ENCODE results near the gene RALGPS1.

Gene RALGPS1

DNA sequence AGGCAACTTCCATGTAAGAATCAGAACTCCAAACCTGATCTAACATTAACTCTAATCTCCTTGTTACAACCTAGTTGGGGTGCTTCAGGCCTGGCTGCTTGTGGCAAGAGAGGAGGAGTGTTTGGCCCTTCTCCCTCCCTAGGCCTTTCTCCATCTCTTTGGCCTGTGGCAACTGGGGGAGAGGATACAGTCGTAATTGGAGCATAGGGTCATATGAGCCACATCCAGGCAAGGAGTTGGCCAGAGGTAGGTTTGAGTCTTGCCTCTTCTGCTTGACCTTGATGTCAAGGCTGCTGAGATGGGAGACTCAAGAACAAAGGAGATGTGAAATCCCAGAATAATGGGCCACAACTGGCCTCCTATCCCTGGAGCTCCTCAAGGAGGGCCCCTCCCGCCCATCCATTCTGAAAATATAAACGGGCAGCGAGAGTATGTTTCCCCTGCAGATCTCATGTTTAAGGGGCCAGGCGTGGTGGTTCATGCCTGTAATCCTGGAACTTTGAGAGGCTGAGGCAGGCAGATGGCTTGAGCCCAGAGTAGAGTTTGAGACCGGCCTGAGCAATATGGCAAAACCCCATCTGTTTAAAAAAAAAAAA, 267.1 kb downstream of the RALGPS1 start:
- no peak for DNase-seq

DNA sequence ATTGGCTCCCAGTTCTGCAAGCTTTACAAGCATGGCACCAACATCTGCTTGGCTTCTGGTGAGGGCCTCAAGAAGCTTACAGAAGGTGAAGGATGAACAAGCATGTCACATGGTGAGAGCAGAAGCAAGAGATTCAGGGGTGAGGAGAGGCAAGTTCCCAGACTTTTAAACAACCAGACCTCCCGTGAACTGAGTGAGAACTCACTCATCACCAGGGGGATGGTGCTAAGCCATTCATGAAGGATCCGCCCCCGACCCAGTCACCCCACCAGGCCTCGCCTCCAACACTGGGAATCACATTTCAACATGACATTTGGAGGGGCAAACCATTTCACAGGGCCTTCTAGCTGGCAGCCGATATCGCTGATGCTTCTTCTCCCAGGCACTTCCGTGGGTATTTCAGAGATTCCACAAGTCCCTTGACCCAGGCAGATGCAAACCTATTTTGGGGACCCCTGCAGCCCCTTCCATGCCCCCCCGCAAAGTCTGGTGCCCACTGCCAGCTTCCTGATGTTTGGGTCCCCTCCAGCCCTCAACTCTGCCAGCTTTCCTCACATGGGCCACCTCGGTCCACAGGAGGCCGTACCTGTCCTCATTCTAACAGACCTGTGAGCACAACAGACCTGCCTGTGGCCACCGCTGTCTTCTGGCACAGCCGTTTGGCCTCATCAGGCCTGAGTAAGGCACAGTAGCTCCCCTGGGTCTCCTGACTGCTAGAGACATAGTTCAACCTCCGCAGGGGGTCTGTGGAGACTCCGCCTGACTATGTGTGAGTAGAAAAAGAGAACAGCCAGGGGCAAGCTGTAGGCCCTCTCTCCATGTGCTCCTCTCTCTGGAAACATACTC, 268.5 kb downstream of the RALGPS1 start:
- no peak for DNase-seq

DNA sequence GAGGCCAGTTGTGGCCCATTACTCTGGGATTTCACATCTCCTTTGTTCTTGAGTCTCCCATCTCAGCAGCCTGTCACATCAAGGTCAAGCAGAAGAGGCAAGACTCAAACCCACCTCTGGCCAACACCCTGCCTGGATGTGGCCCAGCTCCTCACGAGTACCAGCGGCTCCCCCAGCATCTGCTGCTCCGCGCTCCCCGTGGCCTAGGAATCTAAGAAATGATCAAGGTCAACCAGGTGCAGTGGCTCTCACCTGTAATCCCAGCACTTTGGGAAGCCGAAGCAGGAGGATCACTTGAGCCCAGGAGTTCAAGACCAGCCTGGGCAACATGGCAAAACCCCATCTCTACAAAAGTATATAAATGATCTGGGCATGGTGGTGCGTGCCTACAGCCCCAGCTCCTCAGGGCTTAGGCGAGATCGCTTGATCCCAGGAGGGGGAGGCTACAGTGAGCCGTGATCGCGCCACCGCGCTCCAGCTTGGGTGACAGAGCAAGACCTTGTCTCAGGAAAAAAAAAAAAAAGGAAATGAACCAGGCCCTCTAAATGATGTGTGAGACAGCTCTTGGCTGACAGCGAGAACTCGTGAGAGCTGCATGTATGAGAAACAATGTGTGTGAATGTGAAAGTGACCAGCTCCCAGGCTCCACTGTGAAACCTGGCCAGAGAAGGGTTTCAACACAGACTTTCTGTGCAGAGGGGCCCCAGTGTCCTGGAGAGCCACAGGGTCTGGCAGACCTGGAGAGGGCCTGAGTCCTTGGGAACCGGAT, 269.4 kb downstream of the RALGPS1 start:
- DNase-seq = no peak

DNA sequence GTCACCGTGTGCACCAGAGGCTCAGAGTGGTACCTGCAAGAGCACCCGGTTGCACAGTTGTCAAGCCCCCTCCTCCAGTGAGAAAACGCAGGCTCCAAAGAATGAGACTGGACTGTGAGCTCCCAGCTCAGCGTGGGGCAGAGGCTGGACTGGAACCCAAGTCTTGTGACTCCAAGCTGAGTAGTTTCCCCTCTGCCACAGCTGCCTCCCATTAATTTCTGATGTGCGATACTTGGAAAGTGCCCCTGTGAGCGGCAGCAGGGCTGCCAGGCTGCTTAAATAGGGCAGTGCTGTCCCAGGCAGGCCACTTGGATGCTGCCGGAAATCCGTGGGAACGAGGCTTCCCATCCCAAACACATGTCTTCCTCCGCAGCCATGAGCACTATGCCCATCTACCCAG, 270.1 kb downstream of the RALGPS1 start:
- DNase-seq = no peak

DNA sequence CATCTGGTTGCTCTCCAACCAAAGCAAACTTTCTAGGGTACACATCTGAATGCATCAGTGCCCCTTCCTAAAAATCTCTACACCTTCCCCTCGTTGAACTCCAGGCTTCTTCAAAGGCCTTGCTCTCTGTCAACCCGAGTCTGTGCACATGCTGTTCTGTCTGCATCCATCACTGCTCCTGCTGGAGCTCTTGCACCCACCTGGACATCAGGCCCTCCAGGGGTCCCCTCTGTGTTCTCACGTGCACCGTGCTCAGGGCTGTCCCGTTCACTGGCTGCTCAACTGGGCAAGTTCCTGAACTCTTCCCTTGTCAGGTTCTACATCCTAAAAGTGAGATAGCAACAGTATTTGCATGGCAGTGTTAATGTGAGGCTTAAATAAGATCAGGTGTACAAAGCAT, 270.6 kb downstream of the RALGPS1 start:
- DNase-seq = no peak

DNA sequence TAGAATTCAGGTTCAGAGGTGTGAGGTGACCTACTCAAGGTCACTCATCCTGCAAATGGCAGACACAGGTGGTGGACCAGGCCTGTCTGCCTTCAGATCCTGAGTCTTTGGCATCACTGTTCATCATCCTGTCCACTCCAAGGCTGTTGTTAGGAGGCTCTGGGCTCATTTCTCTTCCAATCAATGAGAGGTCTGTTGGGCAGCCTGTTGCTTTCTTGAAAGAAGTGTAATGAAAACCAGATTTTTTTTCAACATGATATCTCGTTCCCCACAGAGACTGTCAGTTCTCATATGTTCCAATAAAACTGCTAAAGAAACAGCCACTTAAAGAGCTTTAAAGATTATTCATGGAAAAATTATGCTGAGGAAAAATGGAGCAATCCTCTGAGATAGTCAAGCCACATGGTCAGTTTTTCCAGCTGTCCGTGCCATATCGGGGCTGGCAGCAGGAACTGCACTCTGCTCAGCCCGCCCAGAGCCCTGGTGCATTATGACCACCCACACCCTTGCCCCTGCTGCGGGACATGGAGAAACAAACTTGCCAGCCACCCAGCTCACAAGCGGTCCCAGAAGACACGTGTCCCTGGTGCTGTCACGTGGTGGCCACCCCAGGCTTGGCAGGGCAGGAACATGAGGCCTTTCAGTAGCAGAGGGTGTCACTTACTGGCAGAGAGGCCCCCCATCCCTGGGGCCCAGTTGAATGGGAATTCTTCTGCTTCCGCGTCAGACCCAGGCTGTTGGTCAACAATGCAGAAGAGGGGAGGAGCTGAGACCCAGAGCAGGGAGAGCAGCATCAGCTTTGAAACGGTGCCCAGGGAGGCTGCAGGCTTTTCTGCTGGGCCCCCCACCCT, 271.6 kb downstream of the RALGPS1 start:
- no peak for DNase-seq

DNA sequence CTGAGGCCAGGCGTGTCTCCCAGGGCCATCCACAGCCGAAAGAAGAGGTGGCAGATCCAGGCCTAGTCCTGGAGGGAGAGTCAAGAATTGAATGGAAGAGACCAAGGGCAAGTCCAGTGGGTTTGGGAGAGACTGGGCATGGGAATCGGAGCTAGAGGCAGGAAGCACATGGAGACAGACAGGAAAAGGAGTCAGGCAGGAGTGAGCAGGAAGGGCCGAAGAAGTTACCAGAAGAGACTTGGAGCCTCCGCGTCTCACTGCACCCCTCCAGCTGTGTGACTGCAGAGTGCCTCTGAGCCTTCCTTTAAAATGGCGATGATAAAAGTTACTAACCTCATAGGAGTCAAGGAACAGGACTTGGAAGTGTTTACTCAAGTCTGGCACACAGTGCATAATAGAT, 272.2 kb downstream of the RALGPS1 start:
- DNase-seq = no peak

DNA sequence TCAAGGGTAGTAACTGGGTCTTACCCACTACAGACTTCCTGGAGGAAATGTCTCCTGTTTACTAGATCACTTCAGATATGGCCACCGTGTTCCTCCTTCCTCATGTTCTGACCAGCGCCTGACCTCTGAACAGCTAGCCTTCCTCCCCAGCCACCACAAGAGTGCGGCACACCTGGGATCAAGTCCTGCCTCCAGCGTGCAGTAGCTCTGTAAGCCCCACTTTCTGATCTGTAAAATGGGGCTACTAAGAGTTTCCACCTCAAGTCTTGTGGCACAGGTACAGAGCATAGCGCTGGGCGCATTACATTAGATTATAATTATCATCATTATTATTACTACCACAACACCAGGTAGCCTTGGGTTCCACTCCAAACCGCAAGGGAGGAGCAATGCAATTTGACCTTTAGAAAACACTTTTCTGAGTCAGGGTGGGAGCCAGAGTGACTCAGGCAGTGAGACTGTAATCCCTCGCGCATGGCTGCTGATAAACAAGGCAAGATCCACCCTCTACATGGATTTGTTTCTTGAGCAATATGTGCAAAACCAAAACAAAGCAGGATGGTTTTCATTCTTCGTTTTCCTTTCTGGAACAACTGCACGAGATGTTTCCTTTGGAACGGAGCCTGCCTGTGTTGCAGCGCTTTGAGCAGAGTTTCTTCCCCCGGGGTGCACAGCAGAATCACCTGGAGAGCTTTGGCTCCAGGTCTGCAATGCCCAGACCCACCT, 272.8 kb downstream of the RALGPS1 start:
- DNase-seq = no peak

DNA sequence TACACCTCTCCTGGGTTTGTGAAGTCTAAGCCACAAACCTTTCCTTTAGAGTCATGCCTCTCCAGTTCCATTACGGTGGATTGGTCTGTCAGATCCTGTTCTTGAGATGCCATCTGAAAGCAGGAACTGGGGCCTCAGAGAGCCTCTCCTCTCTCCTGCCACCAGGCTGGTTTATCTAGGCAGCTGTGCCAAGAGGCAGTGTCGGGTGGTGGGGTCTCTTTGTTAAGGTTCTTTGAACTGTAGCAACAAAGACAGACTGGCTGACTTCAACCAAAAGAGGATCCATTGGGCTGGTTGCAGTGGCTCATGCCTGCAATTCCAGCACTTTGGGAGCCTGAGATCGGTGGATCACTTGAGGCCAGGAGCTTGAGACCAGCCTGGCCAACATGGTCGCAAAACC, 273.8 kb downstream of the RALGPS1 start:
- DNase-seq = no peak

DNA sequence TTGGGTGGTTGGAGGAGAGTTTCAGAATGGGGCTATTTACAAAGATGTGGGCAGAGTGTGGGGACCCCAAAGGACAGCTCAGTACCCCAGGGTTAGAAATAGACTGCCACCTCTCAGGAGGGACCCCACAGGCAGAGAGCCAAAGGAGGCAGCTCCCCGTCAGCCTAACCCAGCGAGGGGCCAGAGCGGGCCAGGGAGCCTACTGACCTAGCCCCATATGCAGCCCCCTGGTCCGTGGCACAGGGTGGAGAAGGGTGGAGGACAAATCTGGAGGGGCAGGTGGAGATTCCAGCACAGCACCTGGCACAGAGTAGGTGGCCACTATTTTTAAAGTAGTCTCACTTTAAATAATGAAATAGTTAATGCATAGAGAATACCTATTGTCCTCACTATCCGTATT, 275.0 kb downstream of the RALGPS1 start:
- no peak for DNase-seq

DNA sequence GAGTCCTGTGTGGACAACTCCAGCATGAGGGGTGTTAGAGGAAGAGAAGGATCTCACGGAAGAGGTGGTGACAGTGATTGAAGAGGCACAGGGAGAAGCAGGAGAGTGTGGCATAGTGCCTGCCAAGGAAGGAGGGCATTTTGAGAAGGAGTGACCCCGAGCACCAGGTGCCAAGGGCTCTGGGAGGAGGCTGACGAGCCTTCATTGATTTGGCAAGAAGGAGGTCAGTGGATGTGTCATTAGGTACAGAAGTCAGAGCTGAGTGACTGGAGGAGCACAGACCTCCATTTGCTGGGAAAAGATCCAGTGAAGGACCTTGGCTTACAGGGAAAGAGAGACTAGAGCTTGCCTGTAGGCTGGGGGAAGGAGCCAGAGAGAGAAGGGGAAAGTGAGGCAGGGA, 278.2 kb downstream of the RALGPS1 start:
- DNase-seq = no peak

DNA sequence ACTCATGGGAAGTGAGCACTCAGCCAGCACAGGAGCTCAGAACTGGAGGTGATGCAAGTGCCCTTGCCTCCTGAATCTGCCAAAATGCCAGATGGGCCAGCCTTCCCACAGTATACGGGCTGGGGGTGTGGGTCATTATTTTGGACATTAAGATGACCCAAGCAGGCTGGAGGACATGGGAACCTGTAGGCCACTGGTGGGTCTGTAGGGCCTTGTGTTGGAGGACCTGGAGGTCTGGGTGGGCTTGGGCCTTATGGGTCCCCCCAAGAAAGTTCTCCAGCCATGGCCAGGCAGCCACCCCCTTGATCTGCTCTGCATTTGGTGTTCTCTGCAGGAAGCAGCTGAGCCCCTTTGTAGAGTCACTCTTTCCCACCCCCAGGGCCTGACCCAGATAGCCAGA, 278.9 kb downstream of the RALGPS1 start:
- no peak for DNase-seq

DNA sequence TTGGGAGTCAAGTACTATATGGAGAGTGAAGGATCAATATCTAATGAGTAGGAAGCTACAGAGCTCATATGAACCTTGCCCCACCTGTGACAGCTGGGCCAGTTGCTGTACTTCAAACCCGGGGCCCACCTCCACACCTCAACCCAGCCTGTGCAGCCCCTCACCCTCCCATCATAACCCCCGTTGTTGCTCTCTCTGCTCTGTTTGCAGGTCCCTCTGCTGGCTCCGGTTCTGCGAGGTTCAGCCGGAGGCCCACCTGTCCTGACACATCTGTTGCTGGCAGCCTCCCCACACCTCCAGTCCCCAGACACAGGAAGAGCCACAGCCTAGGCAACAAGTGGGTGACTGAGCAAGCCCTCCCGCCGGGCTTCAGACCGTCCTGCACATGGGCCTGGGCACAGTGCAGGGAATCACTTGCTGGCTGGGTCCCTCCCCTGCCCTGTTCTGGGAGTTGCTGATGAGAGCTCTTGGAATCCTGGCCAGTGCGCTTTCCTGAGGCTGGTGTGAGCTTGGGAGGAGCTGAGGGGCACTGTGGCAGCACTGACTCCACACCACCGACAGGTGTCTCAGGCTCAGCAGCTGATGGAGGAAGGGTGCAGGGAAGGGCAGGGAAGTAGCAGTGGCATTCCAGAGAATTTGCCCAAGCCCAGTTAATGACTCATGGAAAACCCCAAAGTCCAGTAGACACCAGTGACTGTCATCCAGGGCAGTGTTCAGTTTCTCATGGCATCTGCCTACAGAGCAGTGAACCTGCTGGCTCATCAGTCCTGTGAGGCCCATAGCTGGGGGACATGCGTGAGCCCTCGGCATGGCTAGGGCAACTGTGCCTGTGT, 280.5 kb downstream of the RALGPS1 start:
- no peak for DNase-seq

DNA sequence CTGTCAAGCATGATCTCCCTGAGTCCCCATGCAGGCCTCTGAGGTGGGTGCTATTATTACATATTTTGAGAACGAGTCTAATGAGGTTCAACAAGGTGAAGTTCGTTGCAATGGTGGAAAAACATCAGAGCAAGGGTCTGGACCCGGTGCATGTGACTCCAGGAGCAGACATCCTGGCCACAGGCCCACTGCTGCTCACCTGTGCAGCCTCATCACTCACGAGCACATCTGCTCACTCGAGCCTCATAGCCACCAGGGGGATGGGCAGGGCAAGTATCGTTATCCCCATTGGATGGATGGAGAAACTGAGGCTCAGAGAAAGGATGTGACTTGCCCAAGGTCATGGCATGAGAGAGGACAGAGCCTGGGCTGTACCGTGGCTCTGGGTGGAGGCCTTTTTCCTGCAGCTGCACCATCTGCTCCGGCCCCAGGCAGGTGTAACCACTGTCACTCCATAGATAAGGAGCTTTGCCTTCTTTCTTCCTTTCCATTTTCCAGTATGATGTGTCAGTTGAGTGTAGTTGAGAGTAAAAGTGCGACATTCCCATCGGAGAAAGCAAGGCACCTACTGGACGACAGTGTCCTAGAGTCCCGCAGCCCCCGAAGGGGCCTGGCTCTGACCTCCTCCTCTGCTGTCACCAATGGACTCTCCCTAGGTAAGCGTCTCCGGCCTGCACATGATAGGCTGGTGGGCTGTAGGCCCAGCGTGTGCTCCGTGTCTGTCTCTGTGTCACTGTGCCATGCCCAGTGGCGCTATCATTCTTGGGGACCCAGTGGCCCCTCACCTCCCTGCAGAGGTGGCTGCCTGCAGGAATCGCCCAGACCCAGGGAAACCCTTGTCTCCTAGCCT, 281.6 kb downstream of the RALGPS1 start:
- no peak for DNase-seq

DNA sequence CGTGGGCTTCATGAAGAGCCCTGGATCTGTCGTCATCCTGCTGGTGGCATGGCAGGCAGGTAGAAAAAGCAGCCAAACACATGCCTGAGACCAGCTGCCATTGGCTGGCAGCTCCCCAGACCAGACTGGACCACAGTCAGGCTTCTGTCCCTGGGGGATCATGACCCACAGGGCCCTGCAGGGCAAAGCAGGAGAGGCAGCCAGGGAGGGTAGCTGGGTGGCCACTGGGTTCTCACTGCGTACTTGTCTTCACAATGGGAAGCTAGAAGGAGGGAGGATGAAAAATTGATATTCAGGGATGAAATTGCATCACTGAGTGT, 282.2 kb downstream of the RALGPS1 start:
- no peak for DNase-seq

DNA sequence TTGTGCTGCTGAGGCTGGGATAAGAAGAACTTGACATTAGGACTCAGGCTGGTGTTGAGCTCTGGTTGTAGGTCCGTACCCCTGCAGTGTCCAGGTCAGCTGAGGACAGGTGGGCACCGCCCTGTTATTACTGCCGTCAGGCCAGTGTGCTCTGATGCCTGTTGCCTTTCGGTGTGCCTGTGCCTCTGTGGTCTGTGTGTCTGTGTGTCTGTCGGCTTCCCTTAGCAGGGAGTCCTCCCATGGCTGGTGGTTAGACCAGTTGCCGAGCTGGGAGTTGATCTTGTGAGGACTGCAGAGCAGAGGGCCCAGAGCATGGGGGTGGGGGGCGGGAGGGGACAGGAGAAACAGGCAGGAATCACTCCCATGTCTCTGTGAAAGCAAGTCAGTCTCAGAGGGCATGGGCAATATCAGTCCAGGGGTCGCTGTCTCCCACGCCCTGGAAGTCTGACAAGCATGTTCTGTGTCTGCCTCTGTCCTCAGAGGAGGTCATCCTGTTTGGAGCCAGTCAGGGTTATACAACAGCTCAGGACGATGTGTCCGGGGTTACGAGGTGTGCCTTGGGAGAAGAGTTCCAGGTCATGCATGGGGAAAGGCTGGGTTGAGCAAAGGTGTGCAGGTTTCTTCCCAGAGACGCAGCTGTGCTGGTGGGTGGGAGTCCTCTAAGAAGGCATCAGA, 282.7 kb downstream of the RALGPS1 start:
- DNase-seq = no peak

DNA sequence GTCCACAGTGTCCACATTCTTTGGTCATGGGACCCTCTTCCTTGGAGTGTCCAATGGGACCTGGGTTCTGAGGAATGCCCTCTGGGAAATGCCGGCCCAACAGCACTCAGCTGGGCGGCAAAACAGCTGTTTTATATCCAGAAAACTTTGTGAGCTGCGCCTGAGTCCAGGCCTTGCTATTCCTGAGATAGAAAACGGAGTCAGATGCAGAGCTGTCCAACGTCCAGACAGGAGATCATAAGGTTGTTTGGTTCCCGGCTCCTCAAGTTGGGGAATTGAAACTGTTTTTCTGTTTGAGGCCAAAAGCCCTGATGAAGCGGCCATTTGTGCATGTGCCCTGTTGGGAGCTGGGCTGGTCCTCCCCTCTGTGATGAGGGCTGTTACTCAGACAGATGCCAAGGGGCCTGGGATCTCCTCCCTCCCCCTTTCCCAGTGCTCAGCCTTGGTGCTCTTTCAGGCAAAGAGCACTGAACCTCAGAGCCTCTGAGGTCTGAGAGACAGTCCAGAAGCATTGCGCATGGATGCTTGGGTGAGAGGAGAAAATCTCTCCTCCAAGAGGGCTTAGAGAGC, 283.4 kb downstream of the RALGPS1 start:
- DNase-seq = no peak

DNA sequence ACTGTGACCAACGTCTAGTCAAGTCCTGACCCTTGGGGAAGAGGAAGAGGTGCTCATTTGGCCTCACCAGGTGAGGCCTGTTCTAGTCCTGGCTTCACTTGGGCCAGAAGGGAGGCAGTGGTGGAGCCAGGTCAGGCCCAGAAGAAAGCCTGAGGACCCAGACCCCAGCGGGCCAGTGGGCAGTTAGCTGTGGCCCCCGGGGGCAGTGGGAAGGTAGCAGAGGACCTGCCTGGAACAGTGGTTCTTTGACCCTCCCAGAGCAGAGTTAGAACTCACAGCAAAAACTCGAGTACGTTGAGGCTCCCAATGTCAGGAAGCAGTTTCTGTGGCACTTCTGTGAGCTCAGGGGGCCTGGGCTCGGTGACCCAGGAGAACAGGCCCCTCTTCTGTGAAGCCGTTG, 284.0 kb downstream of the RALGPS1 start:
- DNase-seq = no peak

DNA sequence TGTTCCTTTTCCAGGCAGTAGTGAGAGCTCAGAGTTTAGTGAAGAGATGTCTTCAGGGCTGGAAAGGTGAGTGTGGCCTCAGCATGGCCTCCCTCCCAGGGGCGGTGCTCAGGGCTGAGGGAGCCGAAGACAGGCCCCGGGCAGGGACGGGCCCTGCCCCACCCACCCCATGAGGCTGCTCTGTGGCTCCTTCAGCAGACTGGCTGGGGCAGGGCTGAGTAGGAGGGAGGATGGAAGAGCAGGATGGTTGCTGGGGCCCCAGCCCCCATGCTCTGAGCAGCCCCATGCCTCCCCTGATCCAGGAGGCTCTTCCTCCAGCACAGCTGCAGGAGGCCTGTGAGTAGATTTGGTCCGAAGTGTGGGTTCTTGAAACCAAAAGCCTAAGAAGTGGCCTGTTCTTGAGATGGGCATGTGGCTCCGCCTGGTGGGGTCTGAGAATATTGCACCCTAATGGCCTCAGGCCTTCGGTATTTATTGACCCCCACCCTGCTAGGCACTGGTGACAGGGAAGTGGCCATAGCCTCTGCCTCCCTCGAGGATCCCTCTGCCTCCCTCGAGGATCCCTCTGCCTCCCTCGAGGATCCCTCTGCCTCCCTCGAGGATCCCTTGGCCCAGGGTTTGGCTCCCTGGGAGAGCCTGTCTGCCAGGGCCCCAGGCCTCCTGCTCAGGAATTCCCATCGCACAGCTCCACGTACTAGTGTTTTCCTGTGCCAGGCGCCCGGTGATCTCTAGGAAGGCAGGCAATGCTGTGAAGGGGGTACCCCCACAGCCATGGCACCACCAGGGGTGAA, 284.6 kb downstream of the RALGPS1 start:
- no peak for DNase-seq

All from SIG-M5 (cell line).